HG03139 (cell line): ENCODE results near the gene ZBED2.
A peak's percentile ranks its signal among the peaks of the same experiment; 100 is the strongest.

Experiments
- ATAC-seq: cut with Tn5 transposase; IDR thresholded peaks from one replicate; pipeline ENCODE4 v1.9.1; 2021; ENCODE audit not compliant: unreplicated experiment

ZBED2 gene

DNA sequence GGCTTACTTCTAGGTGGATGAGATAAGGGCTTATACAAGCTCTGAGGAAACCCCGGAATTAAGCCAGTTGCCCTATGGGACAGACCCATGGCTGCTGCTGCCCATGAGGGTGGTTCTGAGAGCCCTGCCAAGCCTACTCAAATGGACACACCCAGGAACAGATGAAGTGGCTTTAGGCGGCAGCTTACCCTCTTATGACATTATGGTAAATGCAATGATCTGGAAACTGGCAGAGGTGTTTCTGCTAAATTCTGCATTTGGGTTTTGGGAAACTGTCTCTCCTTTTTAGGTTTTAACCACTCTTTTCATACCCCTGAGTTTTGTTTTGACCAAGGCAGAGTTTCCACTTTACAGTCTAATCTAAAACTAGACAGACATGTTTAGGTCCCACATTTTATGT is 9.0 kb upstream of the ZBED2 start:
- peak; percentile 30 for ATAC-seq

DNA sequence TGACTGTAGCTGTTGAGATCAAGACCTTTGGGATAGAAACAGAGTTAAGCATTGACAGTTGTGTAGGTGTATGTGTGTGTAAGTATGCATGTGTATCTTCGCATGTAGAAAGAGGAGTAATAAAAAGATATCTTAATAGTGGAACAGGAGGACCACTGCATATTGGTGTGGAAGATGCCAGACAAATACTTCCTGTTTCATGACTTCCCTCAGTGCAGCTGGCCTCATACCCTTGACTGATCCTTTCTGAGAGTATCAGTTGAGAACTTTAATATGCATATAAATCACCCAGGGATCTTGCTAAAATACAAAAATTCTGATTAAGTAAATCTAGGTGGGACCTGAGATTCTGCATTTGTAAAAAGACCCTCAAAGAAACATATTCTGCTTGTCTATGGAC is 8.5 kb upstream of the ZBED2 start:
- peak; percentile 51 for ATAC-seq

DNA sequence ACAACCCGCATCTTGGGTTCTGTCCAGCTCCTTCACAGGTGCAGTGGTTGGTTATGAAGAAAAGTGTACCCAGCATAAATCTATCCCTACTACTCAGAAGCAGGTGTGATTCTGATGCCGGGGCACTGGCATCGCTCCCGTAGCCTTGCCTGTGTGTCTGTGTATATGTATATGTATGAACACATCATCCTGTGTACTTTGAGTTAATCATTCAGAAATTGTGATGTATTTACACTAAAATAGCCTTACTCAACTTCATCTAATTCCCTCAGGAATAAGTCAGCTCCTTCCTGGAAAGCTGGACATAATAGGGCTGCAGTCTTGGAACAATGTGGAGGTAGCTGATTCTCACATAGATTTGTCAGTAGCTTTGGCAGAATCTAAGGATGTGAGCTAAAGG is 6.7 kb upstream of the ZBED2 start:
- ATAC-seq = no peak

DNA sequence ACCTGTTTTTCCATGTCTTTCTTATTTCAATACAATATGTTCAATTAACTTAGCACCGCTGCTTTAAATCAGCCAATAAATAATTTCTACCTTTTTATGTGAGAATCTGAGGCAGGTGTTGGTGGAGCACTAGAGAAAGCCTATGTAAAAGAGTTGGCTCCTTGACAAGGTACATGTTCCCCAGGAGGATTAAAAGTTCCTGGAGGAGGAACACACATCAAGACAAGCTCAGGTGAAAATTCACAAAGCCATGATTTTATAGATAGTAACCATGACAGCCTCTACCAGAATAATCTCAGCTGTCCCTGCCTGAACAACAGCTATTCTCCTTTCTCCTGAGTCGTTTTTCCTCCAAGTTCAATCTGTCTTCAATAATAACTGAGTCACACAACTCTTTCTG is 3.4 kb upstream of the ZBED2 start:
- no peak for ATAC-seq

DNA sequence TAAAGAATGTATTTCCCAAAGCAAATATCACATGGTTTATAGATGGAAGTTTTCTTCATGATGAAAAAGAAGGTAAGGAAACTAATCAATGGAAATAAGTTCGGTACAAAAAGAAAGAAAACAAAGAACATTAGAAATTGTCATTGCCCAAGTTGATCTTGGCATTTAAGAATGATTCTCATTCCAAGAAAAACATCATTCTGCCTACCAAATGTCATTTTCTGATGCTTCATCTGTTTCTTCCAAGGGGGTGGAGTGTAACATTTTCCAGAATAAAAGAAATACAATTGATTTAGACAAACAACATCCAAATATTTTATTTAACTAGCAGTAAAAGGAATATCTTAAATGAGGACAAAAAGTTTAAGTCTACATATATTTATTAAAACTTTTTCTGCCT is 3.0 kb upstream of the ZBED2 start:
- ATAC-seq = no peak

DNA sequence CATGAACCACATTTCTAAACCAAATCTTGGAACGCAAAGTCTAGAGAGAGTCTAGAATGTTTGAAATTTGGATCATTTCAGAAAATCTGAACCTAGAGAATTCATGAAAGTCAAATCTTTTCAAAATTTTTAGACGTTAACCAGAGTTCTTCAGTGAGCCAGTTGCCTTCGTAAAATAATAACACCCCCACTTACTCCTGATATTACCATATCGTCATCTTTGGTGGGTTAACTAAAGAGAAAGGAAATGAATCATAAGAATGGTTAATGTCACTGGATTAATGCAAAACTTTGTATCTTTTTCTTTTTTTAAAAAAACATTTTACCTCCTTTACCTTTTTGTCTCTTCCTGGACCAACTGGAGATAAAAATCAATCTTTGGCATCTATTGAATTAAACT is 1.2 kb upstream of the ZBED2 start:
- no peak for ATAC-seq

DNA sequence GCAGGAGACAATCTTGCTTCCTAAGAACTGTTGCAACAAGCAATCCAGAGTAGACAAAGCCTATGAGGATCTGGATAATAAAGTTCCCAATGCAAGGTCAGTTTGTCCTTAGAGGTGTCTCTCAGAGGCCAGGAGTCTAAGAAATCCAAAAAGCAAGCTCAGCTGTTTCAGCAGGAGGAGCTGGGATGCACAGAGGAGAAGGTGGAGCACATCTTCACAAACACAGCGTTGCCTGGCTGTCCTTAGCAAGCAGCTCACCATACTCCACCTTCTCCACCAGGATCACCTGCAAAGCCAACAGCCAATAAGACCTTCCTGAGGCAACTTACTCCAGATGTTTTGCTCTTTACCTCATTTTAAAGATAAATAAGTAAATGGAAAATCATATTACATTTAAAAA is 365 bp downstream of the ZBED2 start:
- ATAC-seq = no peak

DNA sequence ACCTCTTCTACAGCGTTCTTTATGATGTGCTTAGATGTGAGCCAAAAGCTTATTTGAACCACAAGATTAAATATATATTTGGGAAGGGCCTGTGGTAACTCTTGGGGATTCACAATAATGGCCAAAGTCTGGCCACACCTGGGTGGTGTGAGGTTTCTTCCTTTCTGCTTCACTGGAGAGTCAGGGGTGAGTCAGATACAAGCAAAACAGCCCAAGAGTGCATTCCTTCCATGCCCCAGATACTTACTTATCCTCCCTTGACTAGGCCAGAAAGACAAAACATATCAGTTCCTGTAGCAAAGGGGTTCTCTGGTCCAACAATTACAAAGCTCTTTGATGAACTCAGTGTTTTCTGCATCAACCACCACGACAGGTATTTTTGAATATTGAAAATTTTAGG is 941 bp downstream of the ZBED2 start:
- peak; percentile 69 for ATAC-seq

DNA sequence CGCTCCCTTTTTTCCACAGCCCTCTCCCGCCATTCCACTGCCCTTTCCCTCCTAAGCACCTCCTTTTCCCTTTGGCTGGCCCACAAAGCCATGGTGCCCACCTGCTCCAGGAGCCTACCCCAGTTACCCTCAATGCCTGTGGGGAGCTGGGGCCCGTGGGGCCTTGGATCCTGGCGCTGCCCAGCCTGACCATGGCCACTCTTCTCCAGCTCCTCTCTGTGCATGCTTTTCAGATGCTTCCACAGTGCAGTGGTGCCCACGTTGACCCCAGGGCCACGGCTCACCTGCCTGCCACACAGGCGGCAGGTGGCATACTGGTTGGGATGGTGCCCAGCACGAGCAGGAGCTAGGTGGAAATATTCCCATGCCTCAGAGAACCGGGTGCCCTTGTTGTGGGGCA is 1.5 kb downstream of the ZBED2 start:
- ATAC-seq = no peak

DNA sequence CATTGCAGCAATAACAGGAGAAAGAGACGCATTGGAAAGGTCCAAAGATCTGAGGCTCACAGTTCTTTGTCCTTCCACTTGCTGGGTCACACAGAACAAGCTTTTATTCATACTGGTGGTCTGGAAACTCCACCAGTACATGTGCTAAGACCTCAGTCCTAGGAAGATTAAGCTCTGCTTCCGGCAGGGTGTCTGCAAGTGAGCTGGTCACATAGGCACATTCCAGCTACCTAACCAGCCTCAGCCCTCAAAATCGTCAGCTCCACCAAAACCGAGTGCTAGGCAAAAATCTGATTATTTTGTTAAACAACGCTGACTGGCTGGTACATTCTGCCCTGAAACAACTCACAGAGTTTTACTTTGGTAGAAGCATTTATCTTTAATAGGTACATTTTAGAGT is 2.2 kb downstream of the ZBED2 start:
- no peak for ATAC-seq

DNA sequence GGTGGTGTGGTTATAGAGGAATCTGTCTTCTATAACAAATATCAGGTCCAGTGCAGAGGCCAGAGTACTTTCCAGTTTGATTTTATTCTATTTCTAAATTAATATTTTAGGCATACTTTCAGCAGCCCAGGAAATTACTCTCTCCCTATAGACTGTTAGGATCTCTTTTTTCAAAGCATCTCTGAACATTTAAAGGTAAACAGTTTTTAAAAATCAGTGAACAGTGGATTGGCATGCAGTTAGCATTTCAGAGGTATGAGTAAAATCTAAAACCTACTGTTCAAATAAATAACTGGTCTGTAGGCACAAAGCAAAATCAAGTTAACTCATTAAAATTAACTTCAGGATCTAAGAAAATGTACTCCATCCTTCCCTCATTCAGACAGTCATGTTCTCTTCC is 3.0 kb downstream of the ZBED2 start:
- ATAC-seq = no peak

DNA sequence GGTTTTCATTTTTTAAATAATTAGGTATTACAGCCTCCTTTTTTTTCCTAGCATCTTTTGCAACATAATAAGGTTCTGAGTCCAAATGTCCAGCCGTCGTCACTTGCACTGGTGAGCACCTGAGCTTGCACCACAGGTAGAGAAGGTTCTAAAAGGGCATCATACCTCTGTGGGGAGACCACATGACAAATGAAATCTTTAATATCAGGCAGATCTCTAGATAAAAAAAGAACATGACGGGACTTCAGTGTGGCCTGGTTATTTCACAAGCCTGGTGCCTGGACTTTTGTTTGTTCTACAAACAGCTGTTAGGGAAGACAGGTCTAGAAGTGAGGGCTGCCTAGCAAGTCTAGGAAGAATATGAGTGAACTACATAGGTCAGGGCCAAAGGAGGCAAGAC is 3.6 kb downstream of the ZBED2 start:
- no peak for ATAC-seq

DNA sequence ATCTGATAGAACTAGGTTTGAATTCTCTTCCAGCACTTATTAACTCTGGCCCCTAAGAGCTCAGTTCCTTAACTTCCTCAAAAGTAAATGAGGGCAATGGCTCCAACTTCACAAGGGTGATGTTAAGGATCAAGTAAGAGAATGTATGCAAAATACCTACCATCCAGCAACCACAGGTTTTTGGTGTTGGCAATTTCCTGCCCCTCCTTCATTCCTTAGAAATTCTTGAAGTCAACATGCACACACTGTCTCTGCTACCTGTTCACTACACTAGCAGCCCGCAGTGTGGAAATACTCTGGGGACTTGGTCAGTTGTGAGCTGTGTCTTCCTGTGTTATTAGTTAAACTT is 5.0 kb downstream of the ZBED2 start:
- no peak for ATAC-seq

DNA sequence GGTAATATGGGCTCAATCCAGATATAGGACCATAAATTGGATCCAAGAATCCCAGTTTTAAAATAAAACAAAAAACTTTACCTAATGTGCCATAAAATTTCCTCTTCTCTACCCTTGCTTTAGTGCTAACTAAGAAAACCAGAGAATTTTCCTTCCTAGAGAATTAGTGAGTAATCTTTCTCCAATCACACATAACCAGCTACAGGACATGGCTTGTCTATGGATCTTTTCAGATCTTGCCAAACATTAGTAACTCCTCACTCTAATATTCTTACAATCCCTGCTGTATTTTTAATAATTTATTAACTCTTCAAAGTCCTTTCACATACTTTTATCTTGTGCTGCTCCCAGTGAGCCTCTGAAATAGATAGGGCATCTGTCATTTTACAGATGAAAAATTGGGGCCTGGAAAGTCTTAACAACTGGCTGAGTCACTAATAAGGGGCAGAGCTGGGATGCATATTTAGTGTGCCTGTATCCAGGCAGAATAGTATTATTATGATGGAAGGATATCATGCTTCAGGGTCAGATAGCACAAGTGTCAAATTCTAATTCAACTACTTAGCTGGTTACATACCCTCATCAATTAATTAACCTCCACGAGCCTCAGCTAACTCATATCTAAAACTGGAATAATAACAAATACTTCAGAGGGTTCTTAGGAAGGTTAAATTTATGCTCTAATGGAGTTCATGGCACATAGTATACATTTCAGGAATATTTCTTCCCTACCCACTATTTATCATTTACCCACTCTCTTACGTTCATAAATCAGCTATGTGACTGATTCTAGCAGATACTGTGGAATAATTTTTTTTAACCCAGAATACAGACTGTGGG is 5.6 kb downstream of the ZBED2 start:
- no peak for ATAC-seq

DNA sequence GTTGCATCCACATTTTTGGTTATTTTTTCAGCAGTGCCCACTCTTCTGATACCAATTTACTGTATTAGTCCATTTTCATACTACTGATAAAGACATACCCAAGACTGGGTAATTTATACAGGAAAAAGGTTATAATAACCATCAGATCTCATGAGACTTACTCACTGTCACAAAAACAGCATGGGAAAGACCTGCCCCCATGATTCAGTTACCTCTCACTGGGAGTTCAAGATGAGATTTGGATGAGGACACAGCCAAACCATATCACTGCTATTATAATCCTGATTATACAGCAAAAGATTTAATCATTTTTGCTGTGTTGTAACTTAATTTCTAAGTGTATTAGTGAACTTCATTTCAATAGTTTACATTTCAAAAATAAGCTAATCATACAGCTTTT is 6.6 kb downstream of the ZBED2 start:
- no peak for ATAC-seq

DNA sequence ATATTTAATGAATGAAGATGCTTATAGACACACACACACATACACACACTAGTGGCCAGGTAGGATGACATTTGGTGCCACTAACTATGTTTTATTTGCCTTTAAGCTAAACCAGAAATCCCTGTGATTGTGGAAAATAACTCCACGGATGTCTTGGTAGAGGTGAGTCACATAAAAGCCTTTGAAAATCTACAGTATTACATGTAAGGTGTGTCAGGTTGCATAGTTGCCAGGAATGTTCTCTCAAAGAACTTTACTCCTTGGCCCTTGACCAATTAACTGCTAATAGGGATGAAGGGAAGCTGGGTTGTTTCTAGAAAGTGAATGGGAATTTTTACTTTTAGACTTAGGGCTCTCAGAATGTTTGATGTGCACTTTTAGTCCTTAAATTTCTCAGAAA is 9.9 kb downstream of the ZBED2 start:
- ATAC-seq = no peak

DNA sequence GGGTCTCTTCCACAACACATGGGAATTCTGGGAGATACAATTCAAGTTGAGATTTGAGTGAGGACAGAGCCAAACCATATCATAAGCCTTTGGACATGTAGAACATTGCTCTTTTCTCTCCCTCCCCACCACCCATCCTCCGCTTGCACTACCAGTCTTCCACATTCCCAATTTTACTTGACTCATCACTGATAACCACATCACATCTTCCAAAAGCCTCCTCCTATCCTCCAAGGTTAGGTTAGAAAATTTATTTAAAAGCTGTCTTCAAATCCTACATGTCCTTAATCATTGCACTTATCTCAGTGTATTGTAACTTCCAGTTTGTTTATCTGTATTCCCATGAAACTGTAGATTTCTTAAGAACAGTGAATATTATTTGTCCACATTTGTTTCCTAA is 10.4 kb downstream of the ZBED2 start:
- ATAC-seq = no peak

DNA sequence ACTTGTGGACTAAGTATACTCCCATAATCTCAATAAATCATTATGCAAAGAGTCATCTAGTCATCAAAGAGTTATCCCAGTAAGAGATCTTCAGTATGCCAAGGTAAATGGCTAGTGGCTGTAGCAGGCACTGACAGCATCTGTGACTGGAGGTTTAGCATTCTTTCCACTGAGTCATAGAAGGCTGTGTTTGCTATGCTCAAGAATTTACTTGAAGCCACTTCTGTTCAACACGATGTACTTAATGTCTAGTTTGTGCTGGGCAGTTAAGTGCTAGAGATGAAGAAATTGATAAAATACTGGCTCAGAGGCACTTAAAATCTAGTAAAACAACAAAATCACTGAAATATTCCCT is 13.0 kb downstream of the ZBED2 start:
- ATAC-seq = no peak

DNA sequence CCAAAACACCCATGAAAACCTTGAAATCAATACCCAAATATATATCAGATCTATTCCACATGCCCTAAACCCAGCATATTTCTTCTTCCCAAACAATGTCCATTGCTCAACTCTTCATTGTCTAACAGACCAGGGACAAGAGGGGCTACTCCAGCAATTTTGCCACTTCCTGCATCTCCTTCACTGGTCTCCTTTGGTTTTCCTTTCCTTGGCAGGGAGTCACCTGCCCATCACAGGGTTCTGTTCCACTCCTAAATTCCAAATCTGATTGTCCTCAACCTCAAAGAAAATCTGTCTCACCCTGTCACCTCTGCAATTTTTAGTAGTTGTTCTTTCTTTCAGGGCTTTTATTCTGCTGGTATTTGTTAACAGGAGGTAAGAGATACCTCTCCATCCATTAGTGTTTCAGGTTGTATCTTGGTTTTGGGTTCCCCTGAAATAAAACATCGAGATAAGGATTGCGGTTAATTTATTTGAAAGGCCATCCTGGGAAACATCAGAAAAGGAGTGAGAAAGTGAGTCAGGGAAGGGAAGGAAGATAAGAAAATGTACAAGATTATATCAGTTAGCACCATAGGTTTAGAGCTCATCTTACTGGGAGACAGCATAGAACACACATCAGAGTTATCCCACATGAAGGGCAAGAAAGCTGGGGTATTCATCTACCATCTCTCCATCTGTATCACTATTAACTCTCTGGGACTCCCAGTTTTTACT is 13.6 kb downstream of the ZBED2 start:
- ATAC-seq = no peak

DNA sequence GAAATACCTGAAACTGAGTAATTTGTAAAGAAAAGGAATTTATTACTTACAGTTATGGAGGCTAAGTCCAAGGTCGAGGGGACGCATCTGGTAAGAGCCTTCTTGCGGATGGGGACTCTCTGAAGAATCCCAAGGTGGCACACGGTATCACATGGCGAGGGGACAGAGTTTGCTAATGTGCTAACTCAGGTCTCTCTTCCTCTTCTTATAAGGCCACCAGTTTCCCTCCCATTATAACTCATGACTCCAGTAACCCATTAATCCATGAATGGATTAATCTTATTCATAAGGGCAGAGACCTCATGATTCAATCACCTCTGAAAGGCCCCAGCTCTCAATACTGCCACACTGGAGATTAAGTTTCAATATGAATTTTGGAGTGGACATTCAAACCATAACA is 15.7 kb downstream of the ZBED2 start:
- ATAC-seq = no peak

DNA sequence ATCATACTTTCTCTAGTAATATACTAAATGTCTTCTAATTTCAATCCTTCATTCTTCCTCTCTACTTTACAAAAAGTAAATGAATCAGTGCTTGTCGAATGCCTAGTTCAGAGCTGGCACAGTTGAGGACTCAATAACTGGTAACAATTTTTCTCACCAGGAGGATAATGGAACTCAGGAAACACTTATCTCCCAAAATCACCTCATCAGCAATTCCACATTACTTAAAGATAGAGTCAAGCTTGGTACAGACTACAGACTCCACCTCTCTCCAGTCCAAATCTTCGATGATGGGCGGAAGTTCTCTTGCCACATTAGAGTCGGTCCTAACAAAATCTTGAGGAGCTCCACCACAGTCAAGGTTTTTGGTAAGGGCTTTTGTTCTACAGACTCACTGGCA is 16.3 kb downstream of the ZBED2 start:
- no peak for ATAC-seq

DNA sequence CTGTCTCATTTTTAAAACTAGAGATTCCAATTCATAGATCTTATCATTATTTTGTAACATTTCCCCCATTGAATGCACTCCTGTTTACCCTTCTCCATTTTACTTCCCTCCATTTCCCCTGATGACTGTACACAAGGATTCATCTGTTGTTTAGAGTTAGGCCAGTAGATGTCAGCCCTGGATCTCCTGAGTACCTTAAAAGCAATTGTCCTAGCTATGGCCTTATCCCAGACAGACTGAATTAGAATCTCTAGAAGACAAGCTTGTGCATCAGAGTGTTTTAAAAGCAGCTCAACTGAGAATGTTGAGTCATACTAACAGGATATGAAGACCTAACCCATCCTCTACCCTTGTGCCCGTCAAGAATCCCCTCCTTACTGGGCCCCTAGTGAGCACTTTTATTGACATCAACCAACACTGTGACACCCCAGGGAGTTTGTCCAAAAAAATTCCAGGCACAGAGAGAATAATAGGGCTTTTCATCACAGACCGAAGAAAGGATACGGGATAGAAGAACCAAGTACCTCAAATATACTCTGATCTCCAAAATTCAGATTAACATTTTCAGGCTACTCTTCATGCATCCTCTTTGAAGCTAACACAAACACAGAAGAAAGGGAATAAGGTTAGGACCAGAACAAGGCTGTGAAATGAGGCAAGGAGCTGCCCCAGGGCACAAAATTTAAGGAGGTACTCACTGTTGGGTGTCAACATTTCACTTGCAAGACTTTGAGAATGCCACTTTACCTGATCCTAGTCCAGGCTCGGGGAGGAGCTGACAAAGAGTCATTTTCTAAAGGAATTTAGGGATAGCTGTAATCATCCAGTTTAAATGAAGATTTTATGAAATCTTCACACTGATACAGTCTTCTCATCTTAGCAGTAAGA is 17.1 kb downstream of the ZBED2 start:
- peak; percentile 92 for ATAC-seq
